OCI-LY7 (cell line): Measurements from ENCODE around the gene POR. TPM values are rescaled to one million over a fixed set of nuclear protein-coding genes. Genes with fewer than 3 reads are reported as not detected.

Source experiments
- BruUV-seq: library from RNA; stranded (reverse); fragments of 400-500 nt; replicated peaks from 2 replicates; lab custom pipeline; 2021; lab: Mats Ljungman, UMichigan
- CTCF ChIA-PET: fragments of 300-600 bp; sonication (Branson Sonifier 250); formaldehyde crosslinking; loops from one replicate; lab custom pipeline; 2022; ENCODE audit warnings: antibody characterized with exemption; ENCODE audit not compliant: unreplicated experiment; lab: Charles Lee
- POLR2A ChIA-PET: fragments of 300-600 bp; sonication (Branson Sonifier 250); formaldehyde crosslinking; loops from one replicate; lab custom pipeline; 2022; ENCODE audit warnings: antibody characterized with exemption; lab: Charles Lee
- DNase-seq: peaks from one replicate; pipeline ENCODE4 v3.0.0-alpha.2; 2015; ENCODE audit warnings: low spot score
- H2AFZ ChIP-seq: fragments of 200-600 bp; sonication (generic), shearing (Covaris generic); 2 replicates; pipeline ENCODE4 v1.6.1; 2014; ENCODE audit warnings: mild to moderate bottlenecking, antibody characterized with exemption, low read length, moderate library complexity
- H3K27ac ChIP-seq: fragments of 200-600 bp; sonication (generic); 2 replicates; pipeline ENCODE4 v1.5.1; 2014; ENCODE audit warnings: mixed run types, low read depth, mild to moderate bottlenecking, moderate library complexity, low read length, inconsistent platforms; ENCODE audit not compliant: poor library complexity, severe bottlenecking
- H3K36me3 ChIP-seq: fragments of 200-600 bp; sonication (generic); 2 replicates; pipeline ENCODE4 v1.6.1; 2014; ENCODE audit warnings: mild to moderate bottlenecking, antibody characterized with exemption, low read length, moderate library complexity, mixed read lengths; ENCODE audit not compliant: insufficient read depth
- H3K4me1 ChIP-seq: fragments of 200-600 bp; sonication (generic); 2 replicates; pipeline ENCODE4 v1.5.1; 2014; ENCODE audit warnings: mild to moderate bottlenecking, low read length; ENCODE audit not compliant: insufficient read depth, poor library complexity, severe bottlenecking
- H3K4me2 ChIP-seq: fragments of 200-600 bp; sonication (generic); 2 replicates; pipeline ENCODE4 v1.6.1; 2014; ENCODE audit warnings: mild to moderate bottlenecking, low read length
- H3K4me3 ChIP-seq: fragments of 200-600 bp; sonication (generic); 2 replicates; pipeline ENCODE4 v1.5.1; 2014; ENCODE audit warnings: mild to moderate bottlenecking, low read depth, low read length; ENCODE audit not compliant: poor library complexity, severe bottlenecking
- H3K79me2 ChIP-seq: fragments of 200-600 bp; sonication (generic); 2 replicates; pipeline ENCODE4 v1.6.1; 2016; ENCODE audit warnings: low read depth, mild to moderate bottlenecking, low read length, moderate library complexity, mixed read lengths; ENCODE audit not compliant: insufficient read depth
- H3K9me2 ChIP-seq: fragments of 200-600 bp; sonication (generic); 2 replicates; pipeline ENCODE4 v1.6.1; 2016; ENCODE audit warnings: mild to moderate bottlenecking, low read length, mixed read lengths; ENCODE audit not compliant: insufficient read depth
- H3K9me3 ChIP-seq: fragments of 200-600 bp; sonication (generic); 2 replicates; pipeline ENCODE4 v1.6.1; 2014; ENCODE audit warnings: mild to moderate bottlenecking, mixed run types, low read length, mixed read lengths
- H4K20me1 ChIP-seq: fragments of 200-600 bp; sonication (generic); 2 replicates; pipeline ENCODE4 v1.6.1; 2014; ENCODE audit warnings: mild to moderate bottlenecking, antibody characterized with exemption, low read length, moderate library complexity, mixed read lengths; ENCODE audit not compliant: insufficient read depth
- EZH2phosphoT487 ChIP-seq: fragments of 200-600 bp; sonication (generic); IDR thresholded peaks from 2 replicates; pipeline ENCODE4 v1.6.1; 2018; ENCODE audit warnings: low read depth, borderline replicate concordance, mild to moderate bottlenecking, mixed run types, antibody characterized with exemption, low read length, moderate library complexity, mixed read lengths
- intact Hi-C: fragments of 100-400 bp; cut with micrococcal nuclease; formaldehyde crosslinking; loops from one replicate; pipeline ENCODE4 v1.10.0; 2022; ENCODE audit not compliant: unreplicated experiment
- total RNA-seq, 2 experiments: library from RNA; depleted of rRNA in 1 of 2; stranded (reverse); fragments of >200 nt in 1 of 2; shearing (Covaris generic) in 1 of 2; gene quantifications; 2 replicates each; pipeline ENCODE4 v1.2.3, GENCODE V29; 2014 to 2022
- TF ChIP-seq, protein P1 (sequence below): fragments of 200-600 bp; sonication (generic); conservative IDR thresholded peaks from 2 replicates; pipeline ENCODE4 v1.5.1; 2014; ENCODE audit warnings: mild to moderate bottlenecking, antibody characterized with exemption, low read length, moderate library complexity, mixed read lengths

The POR gene
- total RNA-seq, 2 experiments from 2014 or later: 41.5 to 45.2 TPM

DNA sequence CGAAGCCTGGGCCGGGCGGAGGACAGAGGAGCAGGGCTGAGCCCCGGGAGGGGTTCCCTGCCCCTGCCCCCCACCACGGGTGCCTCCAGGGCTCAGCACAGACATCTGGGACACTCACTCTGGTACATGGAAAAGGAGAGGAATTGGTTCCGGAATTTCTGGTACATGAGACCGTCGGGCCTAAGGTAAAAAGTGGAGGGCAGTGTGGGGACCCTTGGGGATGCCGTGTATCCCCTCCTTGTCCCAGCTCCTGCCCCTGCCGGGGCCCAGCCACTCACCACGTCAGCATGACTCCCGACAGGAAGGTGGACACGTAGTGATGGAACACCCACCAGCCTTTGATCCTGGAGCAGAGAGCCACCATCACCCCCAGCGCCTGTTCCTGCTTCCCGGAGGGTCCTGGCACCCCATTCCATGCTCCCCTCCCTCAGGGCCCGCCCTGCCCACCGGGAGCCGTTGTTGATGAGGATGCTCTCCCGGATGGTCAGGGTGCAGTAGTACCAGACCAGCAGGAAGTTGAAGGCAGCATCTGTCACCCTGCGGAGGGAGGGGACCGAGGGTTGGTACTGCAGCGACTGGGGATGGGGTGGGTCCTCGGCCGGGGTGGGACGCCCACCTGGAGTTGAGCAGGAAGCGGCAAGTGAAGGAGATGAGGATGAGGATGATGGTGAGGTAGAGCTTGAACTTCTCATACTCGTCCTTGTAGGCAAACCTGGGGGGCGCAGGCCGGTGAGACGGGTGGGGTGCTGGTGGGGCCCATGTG lies 73.0 kb downstream of the POR start:
- no peaks in the 10 kb centered on the region for H3K9me2 ChIP-seq
- ChIA-PET POLR2A (no interaction called here), CTCF (no interaction called here)
- no peaks in the 10 kb centered on the region for H3K4me1 ChIP-seq
- H3K9me3 ChIP-seq: no peaks in the 10 kb centered on the region
- H2AFZ ChIP-seq: no peak overlapping the region
- no TSS peak for BruUV-seq
- H4K20me1 ChIP-seq: no peaks in the 10 kb centered on the region
- H3K36me3 ChIP-seq: peaks cover 13% of the 10 kb centered on the region; the same call in 1 of the 2 replicates
- no peak overlapping the region for H3K27ac ChIP-seq
- H3K4me3 ChIP-seq: no peak overlapping the region
- no peak overlapping the region for H3K4me2 ChIP-seq
- H3K79me2 ChIP-seq: no peaks in the 10 kb centered on the region
- TF ChIP-seq, protein P1, sequence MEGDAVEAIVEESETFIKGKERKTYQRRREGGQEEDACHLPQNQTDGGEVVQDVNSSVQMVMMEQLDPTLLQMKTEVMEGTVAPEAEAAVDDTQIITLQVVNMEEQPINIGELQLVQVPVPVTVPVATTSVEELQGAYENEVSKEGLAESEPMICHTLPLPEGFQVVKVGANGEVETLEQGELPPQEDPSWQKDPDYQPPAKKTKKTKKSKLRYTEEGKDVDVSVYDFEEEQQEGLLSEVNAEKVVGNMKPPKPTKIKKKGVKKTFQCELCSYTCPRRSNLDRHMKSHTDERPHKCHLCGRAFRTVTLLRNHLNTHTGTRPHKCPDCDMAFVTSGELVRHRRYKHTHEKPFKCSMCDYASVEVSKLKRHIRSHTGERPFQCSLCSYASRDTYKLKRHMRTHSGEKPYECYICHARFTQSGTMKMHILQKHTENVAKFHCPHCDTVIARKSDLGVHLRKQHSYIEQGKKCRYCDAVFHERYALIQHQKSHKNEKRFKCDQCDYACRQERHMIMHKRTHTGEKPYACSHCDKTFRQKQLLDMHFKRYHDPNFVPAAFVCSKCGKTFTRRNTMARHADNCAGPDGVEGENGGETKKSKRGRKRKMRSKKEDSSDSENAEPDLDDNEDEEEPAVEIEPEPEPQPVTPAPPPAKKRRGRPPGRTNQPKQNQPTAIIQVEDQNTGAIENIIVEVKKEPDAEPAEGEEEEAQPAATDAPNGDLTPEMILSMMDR: no peak
- TF ChIP-seq EZH2phosphoT487: no peak
- no peak for DNase-seq
- intact Hi-C loops: no loop called here

DNA sequence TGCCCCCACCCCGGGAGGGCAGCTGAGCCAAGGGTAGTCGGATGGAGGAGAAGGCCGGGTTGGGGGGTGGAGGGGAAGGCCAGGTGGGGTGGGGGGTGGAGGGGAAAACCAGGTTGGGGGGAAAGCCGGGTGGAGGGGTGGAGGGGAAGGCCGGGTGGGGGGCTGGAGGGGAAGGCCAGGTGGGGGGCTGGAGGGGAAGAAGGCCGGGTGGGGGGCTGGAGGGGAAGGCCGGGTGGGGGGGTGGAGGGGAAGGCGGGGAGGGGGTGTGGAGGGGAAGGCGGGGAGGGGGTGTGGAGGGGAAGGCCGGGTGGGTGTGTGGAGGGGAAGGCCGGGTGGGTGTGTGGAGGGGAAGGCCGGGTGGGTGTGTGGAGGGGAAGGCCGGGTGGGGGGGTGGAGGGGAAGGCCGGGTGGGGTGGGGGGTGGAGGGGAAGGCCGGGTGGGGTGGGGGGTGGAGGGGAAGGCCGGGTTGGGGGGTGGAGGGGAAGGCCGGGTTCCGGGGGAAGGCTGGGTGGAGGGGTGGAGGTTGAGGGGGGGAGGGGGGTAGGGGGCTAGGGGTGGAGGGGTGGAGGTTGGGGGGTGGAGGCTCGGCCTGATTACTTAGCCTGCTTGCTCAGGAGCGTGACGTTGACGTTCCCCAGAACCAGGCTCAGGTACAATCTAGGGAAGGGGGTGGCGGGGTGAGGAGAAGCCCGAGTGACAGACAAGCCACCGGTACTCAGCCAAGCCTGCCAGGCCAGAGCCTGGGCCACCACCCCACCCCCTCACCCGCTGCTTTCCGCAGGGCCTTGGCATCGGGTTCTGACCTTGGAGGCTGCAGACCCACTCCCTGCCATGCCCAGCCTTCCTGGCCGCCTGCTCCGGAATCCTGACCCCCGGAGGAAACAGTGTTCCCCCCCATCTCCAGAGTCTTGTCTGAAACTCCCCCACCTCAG lies 73.9 kb downstream of the POR start:
- H3K4me3 ChIP-seq: no peak overlapping the region
- H3K4me2 ChIP-seq: no peak overlapping the region
- no TSS peak for BruUV-seq
- H3K9me3 ChIP-seq: no peaks in the 10 kb centered on the region
- no peaks in the 10 kb centered on the region for H3K79me2 ChIP-seq
- intact Hi-C loops: no loop called here
- peaks cover 13% of the 10 kb centered on the region; the same call in 1 of the 2 replicates for H3K36me3 ChIP-seq
- H2AFZ ChIP-seq: no peak overlapping the region
- ChIA-PET CTCF (interaction anchor here (1.5 kb wide), 1 partner anchor 13 kb away, joined by 4 read pairs; no protein-coding TSS in a partner anchor), POLR2A (no interaction called here)
- no peaks in the 10 kb centered on the region for H3K4me1 ChIP-seq
- no peak overlapping the region for H3K27ac ChIP-seq
- TF ChIP-seq EZH2phosphoT487: no peak
- TF ChIP-seq, protein P1: no peak
- no peak for DNase-seq
- no peaks in the 10 kb centered on the region for H4K20me1 ChIP-seq
- H3K9me2 ChIP-seq: no peaks in the 10 kb centered on the region
